Endothelial cell of umbilical vein (primary cell): ENCODE measurements around the gene NT5C. TPM values are rescaled to one million over a fixed set of nuclear protein-coding genes. Genes with fewer than 3 reads are reported as not detected.
A peak's percentile ranks its signal among the peaks of the same experiment; 100 is the strongest.

Experiments used
- BruUV-seq: library from RNA; stranded (reverse); fragments of 400-500 nt; replicated peaks from 2 replicates; lab custom pipeline; 2021; lab: Mats Ljungman, UMichigan
- CTCF ChIA-PET: fragments of 300-600, 350-600 bp; sonication (Branson Sonifier 250); formaldehyde crosslinking; loops from one replicate; lab custom pipeline; 2021; ENCODE audit warnings: antibody characterized with exemption, inconsistent platforms; lab: Charles Lee
- POLR2A ChIA-PET: fragments of 300-600, 350-600 bp; sonication (Branson Sonifier 250); formaldehyde crosslinking; loops from one replicate; lab custom pipeline; 2021; ENCODE audit warnings: antibody characterized with exemption, inconsistent platforms; lab: Charles Lee
- DNase-seq: peaks from one replicate; pipeline ENCODE4 v3.0.0-alpha.2; 2011; ENCODE audit warnings: low read depth, low spot score
- FAIRE-seq: peaks from 2 replicates; lab custom pipeline; 2011; peaks lifted over from hg19 to GRCh38; lab: Jason Lieb, UNC
- H2AFZ ChIP-seq: 2 replicates; pipeline ENCODE4 v1.6.0; 2012; ENCODE audit warnings: low read depth, low read length, control low read depth, inconsistent platforms
- H3K27ac ChIP-seq: 2 replicates; pipeline ENCODE4 v1.5.1; 2011; ENCODE audit warnings: low read depth, mild to moderate bottlenecking, control low read depth, low read length, moderate library complexity; ENCODE audit not compliant: insufficient read depth
- H3K27me3 ChIP-seq, 2 experiments: 2 replicates each; pipeline versions ENCODE4 v1.6.0 to v1.6.1; 2011; ENCODE audit warnings: low read length in 2 of 2, mixed read lengths in 1 of 2; ENCODE audit not compliant: control insufficient read depth in 2 of 2, insufficient read depth in 2 of 2
- H3K36me3 ChIP-seq, 2 experiments: 2 replicates in 1 of 2; 3 replicates in 1 of 2; pipeline ENCODE4 v1.5.1; 2011; ENCODE audit warnings: low read length in 2 of 2, mild to moderate bottlenecking in 1 of 2, moderate library complexity in 1 of 2; ENCODE audit not compliant: control insufficient read depth in 2 of 2, insufficient read depth in 2 of 2; ENCODE audit errors: extremely low read depth in 1 of 2
- H3K4me1 ChIP-seq: 3 replicates; pipeline ENCODE4 v1.5.1; 2011; ENCODE audit warnings: mild to moderate bottlenecking, low read length; ENCODE audit not compliant: control insufficient read depth, insufficient read depth; ENCODE audit errors: extremely low read depth
- H3K4me2 ChIP-seq: 2 replicates; pipeline ENCODE4 v1.6.1; 2011; ENCODE audit warnings: low read length, control low read depth, mixed read lengths; ENCODE audit not compliant: insufficient read depth
- H3K4me3 ChIP-seq, 3 experiments: fragments of 200-600 bp in 1 of 3; sonication (generic), shearing (Covaris generic) in 1 of 3; replicated peaks in 1 of 3; 2 replicates each; pipeline ENCODE4 v1.5.1; 2011 to 2016; ENCODE audit warnings: control low read depth in 3 of 3, low read length in 3 of 3, mild to moderate bottlenecking in 2 of 3, inconsistent platforms in 1 of 3, low read depth in 1 of 3, moderate library complexity in 1 of 3; ENCODE audit not compliant: insufficient read depth in 1 of 3
- H3K79me2 ChIP-seq: 2 replicates; pipeline ENCODE4 v1.6.0; 2012; ENCODE audit warnings: low read length, inconsistent platforms; ENCODE audit not compliant: control insufficient read depth, insufficient read depth
- H3K9ac ChIP-seq: replicated peaks from 2 replicates; pipeline ENCODE3; 2011; ENCODE audit warnings: low read length, control low read depth; ENCODE audit not compliant: insufficient read depth; ENCODE audit errors: extremely low read depth
- H3K9me1 ChIP-seq: replicated peaks from 3 replicates; pipeline ENCODE4 v1.6.0; 2011; ENCODE audit warnings: mild to moderate bottlenecking, low read length; ENCODE audit not compliant: control insufficient read depth, insufficient read depth; ENCODE audit errors: extremely low read depth
- H3K9me3 ChIP-seq: replicated peaks from 2 replicates; pipeline ENCODE4 v1.5.1; 2012; ENCODE audit warnings: low read length, inconsistent platforms; ENCODE audit not compliant: control insufficient read depth, insufficient read depth
- H4K20me1 ChIP-seq: replicated peaks from 2 replicates; pipeline ENCODE3; 2011; ENCODE audit warnings: mild to moderate bottlenecking, low read length; ENCODE audit not compliant: control insufficient read depth, insufficient read depth; ENCODE audit errors: extremely low read depth
- CTCF ChIP-seq, 2 donors: IDR thresholded peaks; 1 replicate in 1 of 2; 2 replicates in 1 of 2; pipeline ENCODE4 v1.5.1; 2011; ENCODE audit warnings: low read length in 2 of 2, mild to moderate bottlenecking in 2 of 2, moderate library complexity in 2 of 2, control low read depth in 1 of 2, inconsistent platforms in 1 of 2, low read depth in 1 of 2; ENCODE audit not compliant: insufficient read depth in 1 of 2; ENCODE audit errors: extremely low read depth in 1 of 2
- EZH2 ChIP-seq: IDR thresholded peaks from 2 replicates; pipeline ENCODE4 v1.6.1; 2012; ENCODE audit warnings: borderline replicate concordance, low read depth, mild to moderate bottlenecking, moderate library complexity, low read length, inconsistent platforms; ENCODE audit not compliant: severe bottlenecking
- FOS ChIP-seq: IDR thresholded peaks from 2 replicates; pipeline ENCODE4 v1.6.1; 2011; ENCODE audit warnings: mild to moderate bottlenecking, low read length, moderate library complexity, borderline replicate concordance; ENCODE audit not compliant: insufficient read depth
- GATA2 ChIP-seq: IDR thresholded peaks from 2 replicates; pipeline ENCODE4 v1.7.0; 2011; ENCODE audit warnings: low read depth, mild to moderate bottlenecking, moderate library complexity, mixed read lengths, low read length; ENCODE audit not compliant: insufficient read length, insufficient read depth
- JUN ChIP-seq: IDR thresholded peaks from 2 replicates; pipeline ENCODE4 v1.6.1; 2011; ENCODE audit warnings: borderline replicate concordance, low read depth; ENCODE audit not compliant: insufficient read length, insufficient read depth
- MAX ChIP-seq: IDR thresholded peaks from 2 replicates; pipeline ENCODE4 v1.6.1; 2011; ENCODE audit not compliant: insufficient read depth, insufficient read length
- MYC ChIP-seq: IDR thresholded peaks from one replicate; pipeline ENCODE4 v1.6.1; 2011; ENCODE audit warnings: mild to moderate bottlenecking, low read depth, low read length
- POLR2A ChIP-seq: IDR thresholded peaks from 2 replicates; pipeline ENCODE4 v1.6.1; 2012; ENCODE audit warnings: low read depth, mild to moderate bottlenecking, control low read depth, low read length
- POLR2AphosphoS5 ChIP-seq: IDR thresholded peaks from 2 replicates; pipeline ENCODE4 v1.6.1; 2012; ENCODE audit warnings: low read depth, mild to moderate bottlenecking, control low read depth, low read length, moderate library complexity; ENCODE audit not compliant: insufficient read depth
- dilution Hi-C: fragments of 300-500 bp; cut with MboI; formaldehyde crosslinking; loops from one replicate; pipeline ENCODE4 v1.15.0; 2019; ENCODE audit warnings: low sequenced_read_pairs; ENCODE audit not compliant: extremely low pct_ligation_motif_present
- intact Hi-C: fragments of 100-400 bp; cut with micrococcal nuclease; formaldehyde crosslinking; loops from one replicate; pipeline ENCODE4 v1.10.0; 2022
- polyA plus RNA-seq, 4 experiments: library from polyadenylated mRNA; depleted of rRNA in 3 of 4; stranded (reverse) in 3 of 4; unstranded in 1 of 4; fragments of >200 nt; gene quantifications; 2 replicates each; pipeline versions ENCODE4 v1.2.1 to v1.2.3, GENCODE V29; 2011 to 2012; ENCODE audit warnings: missing spikeins in 1 of 4
- total RNA-seq: library from RNA; stranded (reverse); gene quantifications from 2 replicates; pipeline ENCODE4 v1.2.3, GENCODE V29; 2021

Gene NT5C
- total and polyA plus RNA-seq, 2 donors (not counting 3 experiments of a cell fraction or from before 2014, with no cell fraction given) = 29.1 to 39.2 TPM

GRCh38 chr17:75109046-75109406, 22.5 kb downstream of the NT5C start:
- CTCF ChIA-PET = interaction anchor here (0.6 to 4.3 kb wide), 9 partner anchors 16 to 147 kb away, joined by 3 to 37 read pairs (median 5); no protein-coding TSS in a partner anchor
- Histone ChIP-seq H3K36me3 (no peaks in the 10 kb centered on the region), H3K9ac (no peak overlapping the region), H3K27me3 (no peaks in the 10 kb centered on the region), H3K4me2 (peak overlapping the region; percentile 57), H3K9me3 (no peaks in the 10 kb centered on the region), H3K27ac (no peak overlapping the region), H3K79me2 (no peaks in the 10 kb centered on the region), H2AFZ (peak overlapping the region; percentile 89), H3K4me1 (peaks cover 20% of the 10 kb centered on the region), H3K9me1 (no peaks in the 10 kb centered on the region), H4K20me1 (no peaks in the 10 kb centered on the region), H3K4me3 (peak overlapping the region in 2 of 3 experiments; percentile 73 to 74)
- no TSS peak for BruUV-seq
- POLR2A ChIA-PET = no interaction called here
- DNase-seq (no peak), FAIRE-seq (no peak)
- dilution Hi-C loops (no loop called here), intact Hi-C loops (loop anchor here (5.0 kb wide), 2 partner anchors 62 to 73 kb away; partner anchors contain the start of genes ATP5PD, KCTD2 and SUMO2)
- no peak for TF ChIP-seq GATA2
- TF ChIP-seq CTCF (IDR thresholded peaks at IDR 0.05; ENCODE audit: extremely low read depth in 1 of 2, insufficient read depth in 1 of 2, low read depth in 1 of 2, low read length in 2 of 2) = no peak
- TF ChIP-seq EZH2 = no peak
- no peak for TF ChIP-seq FOS
- no peak for TF ChIP-seq MAX
- TF ChIP-seq POLR2A = no peak
- no peak for TF ChIP-seq JUN
- no peak for TF ChIP-seq POLR2AphosphoS5
- TF ChIP-seq MYC = no peak
